ENCODE results near the gene OOSP4A.
A peak's percentile ranks its signal among the peaks of the same experiment; 100 is the strongest.

OOSP4A gene

GRCh38 chr11:59963733-59964132 is at the start of gene OOSP4A:
Gene OOSP4A (plus strand): TSS chr11:59964033. CDS start chr11:59964033, 0 bp downstream.
- DNase-seq = no peak

- DNase-seq = no peak
Observed at GRCh38 chr11:59918480-59918879, 45.4 kb upstream of the OOSP4A start.

GRCh38 chr11:59918987-59919589 is 44.7 kb upstream of the OOSP4A start:
- peak; percentile 7 for DNase-seq

- DNase-seq = no peak
Observed at GRCh38 chr11:59923813-59924212, 40.0 kb upstream of the OOSP4A start.

- no peak for DNase-seq
Observed at GRCh38 chr11:59931688-59932087, 32.1 kb upstream of the OOSP4A start.

- no peak for DNase-seq
Observed at GRCh38 chr11:59938132-59938531, 25.7 kb upstream of the OOSP4A start, which contains the start of gene OOSP1. Gene OOSP1 (plus strand): TSS chr11:59938432. CDS start chr11:59938455, 23 bp downstream.

GRCh38 chr11:59938718-59939117 is 25.1 kb upstream of the OOSP4A start:
- DNase-seq = no peak

GRCh38 chr11:59939482-59939881 is 24.4 kb upstream of the OOSP4A start:
- DNase-seq = no peak

GRCh38 chr11:59941091-59941490 is 22.7 kb upstream of the OOSP4A start:
- no peak for DNase-seq

GRCh38 chr11:59943997-59944714 is 19.7 kb upstream of the OOSP4A start:
- DNase-seq = no peak

- DNase-seq = no peak
Observed at GRCh38 chr11:59944720-59945119, 19.1 kb upstream of the OOSP4A start.

- no peak for DNase-seq
Observed at GRCh38 chr11:59953463-59954218, 10.2 kb upstream of the OOSP4A start.

GRCh38 chr11:59954219-59954847 is 9.5 kb upstream of the OOSP4A start:
- DNase-seq = no peak

GRCh38 chr11:59957094-59957493 is 6.7 kb upstream of the OOSP4A start:
- no peak for DNase-seq

- no peak for DNase-seq
Observed at GRCh38 chr11:59960502-59961381, 3.1 kb upstream of the OOSP4A start.

- DNase-seq = no peak
Observed at GRCh38 chr11:59962107-59962482, 1.7 kb upstream of the OOSP4A start.

GRCh38 chr11:59965424-59965823 is 1.6 kb downstream of the OOSP4A start:
- DNase-seq = no peak

- DNase-seq = no peak
Observed at GRCh38 chr11:59966201-59966600, 2.4 kb downstream of the OOSP4A start.

GRCh38 chr11:59967677-59968394 is 4.0 kb downstream of the OOSP4A start:
- no peak for DNase-seq

GRCh38 chr11:59968395-59968783 is 4.6 kb downstream of the OOSP4A start:
- no peak for DNase-seq

- no peak for DNase-seq
Observed at GRCh38 chr11:59973097-59973496, 9.3 kb downstream of the OOSP4A start.

Measured in stimulated activated CD4-positive, alpha-beta T cell treated with anti-CD3 and anti-CD28 coated beads, Interleukin-1b, Interleukin-23, amount 100 ng/mL, for 48 hours (primary cell).